ENCODE data around the gene CYP4A22. TPM values are rescaled to one million over a fixed set of nuclear protein-coding genes. Genes with fewer than 3 reads are reported as not detected.

The CYP4A22 gene
- total RNA-seq, 3 donors from 2014 or later (not counting 1 experiment from before 2014, with no cell fraction given): not detected

- WGBS (ENCODE audit: insufficient coverage): 78% methylated on average over 11 of the region's 11 CpGs
- Mint-ChIP-seq H3K36me3 (no peaks in the 10 kb centered on the region), H3K4me1 (peaks cover 12 to 13% of the 10 kb centered on the region in 2 donors), H3K27me3 (ENCODE audit: low read depth in 2 of 2) (peaks cover 24 to 28% of the 10 kb centered on the region in 2 donors), H3K4me3 (no peak overlapping the region), H3K27ac (no peak overlapping the region), H3K9me3 (no peaks in the 10 kb centered on the region)
- Histone ChIP-seq H3K4me1 (ENCODE audit: control insufficient read depth, insufficient read depth, low read length) (peaks cover 9% of the 10 kb centered on the region), H3K36me3 (ENCODE audit: control insufficient read depth, insufficient read depth, low read length) (no peaks in the 10 kb centered on the region), H3K27me3 (ENCODE audit: control insufficient read depth, insufficient read depth, low read length) (peaks cover 5% of the 10 kb centered on the region), H3K9me3 (ENCODE audit: control insufficient read depth, insufficient read depth, low read length) (no peaks in the 10 kb centered on the region), H3K4me3 (ENCODE audit: low read length) (no peak overlapping the region), H3K27ac (ENCODE audit: low read length) (no peak overlapping the region)
- TF ChIP-seq CTCF (IDR thresholded peaks at IDR 0.05): no peak
- DNase-seq (peak in 1 of 2 donors; percentile 6), ATAC-seq (no peak)
- intact Hi-C loops (cut with micrococcal nuclease): no loop called here
These were observed 46.3 kb downstream of the CYP4A22 start for GRCh38 chr1:47183308-47184089.

GRCh38 chr1:47184090-47184821 is 47.0 kb downstream of the CYP4A22 start:
- no peak overlapping the region for H3K4me3 Mint-ChIP-seq
- H3K4me1 ChIP-seq (ENCODE audit: control insufficient read depth, insufficient read depth, low read length): peaks cover 5% of the 10 kb centered on the region
- no peak for TF ChIP-seq CTCF (IDR thresholded peaks at IDR 0.05)
- H3K4me1 Mint-ChIP-seq: peaks cover 6% of the 10 kb centered on the region in 2 donors
- intact Hi-C loops (cut with micrococcal nuclease): no loop called here
- no peak for ATAC-seq
- peaks cover 5% of the 10 kb centered on the region for H3K27me3 ChIP-seq (ENCODE audit: control insufficient read depth, insufficient read depth, low read length)
- peaks cover 18 to 20% of the 10 kb centered on the region in 2 donors for H3K27me3 Mint-ChIP-seq (ENCODE audit: low read depth in 2 of 2)
- H3K27ac Mint-ChIP-seq: no peak overlapping the region
- H3K36me3 ChIP-seq (ENCODE audit: control insufficient read depth, insufficient read depth, low read length): no peaks in the 10 kb centered on the region
- no peaks in the 10 kb centered on the region for H3K9me3 ChIP-seq (ENCODE audit: control insufficient read depth, insufficient read depth, low read length)
- no peak overlapping the region for H3K4me3 ChIP-seq (ENCODE audit: low read length)
- no peak overlapping the region for H3K27ac ChIP-seq (ENCODE audit: low read length)
- DNase-seq: peak in 1 of 2 donors; percentile 9
- WGBS (ENCODE audit: insufficient coverage): 85% methylated on average over 5 of the region's 5 CpGs
- H3K9me3 Mint-ChIP-seq: no peaks in the 10 kb centered on the region
- H3K36me3 Mint-ChIP-seq: no peaks in the 10 kb centered on the region

GRCh38 chr1:47184822-47185677 is 47.8 kb downstream of the CYP4A22 start:
- DNase-seq: peak in 1 of 2 donors; percentile 9
- Mint-ChIP-seq H3K36me3 (no peaks in the 10 kb centered on the region), H3K9me3 (no peaks in the 10 kb centered on the region), H3K27ac (no peak overlapping the region), H3K4me3 (no peak overlapping the region), H3K27me3 (ENCODE audit: low read depth in 2 of 2) (peaks cover 12 to 16% of the 10 kb centered on the region in 2 donors), H3K4me1 (no peaks in the 10 kb centered on the region)
- TF ChIP-seq CTCF (IDR thresholded peaks at IDR 0.05): no peak
- no peak overlapping the region for H3K4me3 ChIP-seq (ENCODE audit: low read length)
- intact Hi-C loops (cut with micrococcal nuclease): no loop called here
- WGBS (ENCODE audit: insufficient coverage): 84% methylated on average over 14 of the region's 14 CpGs
- H3K9me3 ChIP-seq (ENCODE audit: control insufficient read depth, insufficient read depth, low read length): no peaks in the 10 kb centered on the region
- no peak for ATAC-seq
- no peak overlapping the region for H3K27ac ChIP-seq (ENCODE audit: low read length)
- H3K4me1 ChIP-seq (ENCODE audit: control insufficient read depth, insufficient read depth, low read length): no peaks in the 10 kb centered on the region
- H3K36me3 ChIP-seq (ENCODE audit: control insufficient read depth, insufficient read depth, low read length): no peaks in the 10 kb centered on the region
- peaks cover 5% of the 10 kb centered on the region for H3K27me3 ChIP-seq (ENCODE audit: control insufficient read depth, insufficient read depth, low read length)
